NCI-H446 (cell line): ENCODE data around the gene HIRA.
"Not testable (repeated sequence)": the region's sequence is repeated elsewhere in the genome, so short reads cannot be mapped to it uniquely, and the experiment has no call there.

Experiments used
- DNase-seq, 2 experiments: peaks; one replicate each; lab custom pipeline; 2025; lab: John Stamatoyannopoulos, UW

The HIRA gene

DNA sequence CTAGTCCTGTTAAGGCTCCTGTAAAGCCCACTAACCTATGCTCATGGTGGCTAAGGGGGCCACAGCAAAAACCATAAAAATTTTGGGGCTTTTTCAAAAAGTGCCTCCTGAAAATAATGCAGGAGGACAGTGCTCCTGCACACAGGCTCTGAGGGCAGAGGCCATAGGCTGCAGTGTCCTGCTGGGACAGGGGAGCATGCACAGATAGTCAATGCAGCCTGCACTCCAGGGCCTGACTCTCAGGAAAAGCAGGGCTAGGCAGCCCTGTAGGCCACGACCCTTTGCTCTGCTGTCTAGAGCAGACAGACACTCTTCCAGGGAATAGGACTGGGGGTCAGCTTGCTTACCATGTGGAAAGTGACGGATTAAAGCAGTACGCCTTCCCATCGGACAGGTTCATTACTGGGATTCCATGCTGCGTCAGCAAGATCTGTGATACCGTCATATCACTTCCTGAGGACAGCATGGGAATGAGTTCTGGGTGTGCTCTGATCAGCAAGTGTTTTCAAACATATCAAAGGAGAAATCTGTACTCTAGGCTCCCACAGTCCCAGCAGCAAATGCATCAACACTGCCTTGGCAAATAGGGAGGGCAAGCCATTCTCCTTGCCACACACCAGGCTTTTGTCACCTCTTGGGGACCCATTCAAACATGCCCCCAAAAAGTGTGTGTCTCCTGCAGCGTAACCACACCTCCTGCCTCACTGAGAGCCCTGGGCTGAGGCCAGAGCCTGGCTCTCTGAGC, 75.9 kb downstream of the HIRA start:
- DNase-seq = no peak

DNA sequence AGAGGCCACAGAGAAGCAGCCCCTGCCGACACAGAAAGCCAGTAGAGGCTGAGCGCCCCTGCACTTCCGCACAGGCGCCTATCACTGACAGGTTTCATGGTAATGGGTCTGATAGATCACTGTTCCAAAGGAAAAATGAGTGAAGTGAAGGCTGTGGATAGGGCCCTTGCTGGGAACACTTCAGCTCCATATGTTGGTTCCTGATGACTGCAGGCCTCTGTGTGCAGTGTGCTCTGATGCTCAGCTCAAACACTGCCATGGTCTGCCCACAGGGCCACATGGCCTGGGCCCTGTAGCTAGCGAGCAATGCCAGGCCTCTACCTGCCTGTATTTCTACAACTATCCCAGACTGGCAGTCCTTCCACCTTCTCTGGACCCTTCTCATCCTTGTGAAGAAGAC, 77.3 kb downstream of the HIRA start:
- no peak for DNase-seq

DNA sequence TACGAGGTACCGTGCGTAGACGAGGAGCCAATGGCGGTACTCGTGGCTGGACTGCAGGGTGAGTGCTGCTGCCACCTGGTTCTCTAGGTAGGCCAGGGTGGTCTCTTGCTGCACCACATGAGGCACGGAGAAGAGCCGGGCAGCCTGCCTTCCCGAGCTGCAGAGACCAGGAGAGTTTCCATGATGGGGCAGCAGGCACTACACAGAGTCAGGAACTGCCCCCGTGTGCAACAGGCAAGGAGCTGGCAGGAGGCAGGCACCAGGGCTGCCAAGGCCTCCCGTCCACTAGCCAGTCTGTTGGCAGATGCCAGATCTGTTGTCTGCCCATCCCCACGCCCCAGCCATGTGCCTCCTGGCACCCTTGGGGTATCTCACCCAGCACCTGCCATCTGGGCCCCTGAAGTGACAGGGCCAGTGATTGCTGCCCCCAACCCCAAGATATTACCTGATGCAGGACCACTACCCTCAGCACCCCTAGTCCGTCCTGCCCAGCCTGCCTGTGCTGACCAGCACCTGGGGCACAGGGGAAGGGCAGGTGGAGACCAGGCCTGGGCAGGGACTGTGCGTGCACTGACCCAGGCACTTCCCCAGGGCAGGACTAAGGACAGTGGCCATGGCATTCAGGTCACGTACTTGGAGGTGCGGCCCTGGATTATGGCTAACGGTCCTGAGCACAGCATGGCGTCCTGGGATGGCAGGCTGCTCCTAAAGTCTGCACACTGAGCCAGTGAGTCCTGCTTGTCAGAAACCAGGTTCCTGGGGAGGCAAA, 78.0 kb downstream of the HIRA start:
- DNase-seq = no peak

DNA sequence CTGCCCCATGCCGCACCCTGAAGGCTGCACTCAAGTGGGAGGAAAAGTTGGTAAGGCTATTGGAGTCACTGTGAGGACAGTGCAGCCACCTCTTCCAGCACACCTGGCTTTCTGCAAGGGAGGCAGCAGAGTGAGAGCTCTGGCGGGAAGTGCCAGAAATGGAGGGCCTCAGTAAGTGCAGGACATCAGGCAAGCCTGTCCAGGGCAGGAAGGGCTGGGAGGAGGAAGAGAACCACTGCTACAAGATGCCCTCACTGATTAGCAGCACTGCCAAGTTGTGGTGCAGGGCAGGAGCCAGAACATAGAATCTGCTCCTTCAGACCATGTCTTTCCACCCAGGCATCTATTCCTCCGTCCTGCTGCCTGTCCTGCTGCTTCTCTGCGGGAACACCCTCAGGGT, 78.8 kb downstream of the HIRA start:
- DNase-seq = no peak

DNA sequence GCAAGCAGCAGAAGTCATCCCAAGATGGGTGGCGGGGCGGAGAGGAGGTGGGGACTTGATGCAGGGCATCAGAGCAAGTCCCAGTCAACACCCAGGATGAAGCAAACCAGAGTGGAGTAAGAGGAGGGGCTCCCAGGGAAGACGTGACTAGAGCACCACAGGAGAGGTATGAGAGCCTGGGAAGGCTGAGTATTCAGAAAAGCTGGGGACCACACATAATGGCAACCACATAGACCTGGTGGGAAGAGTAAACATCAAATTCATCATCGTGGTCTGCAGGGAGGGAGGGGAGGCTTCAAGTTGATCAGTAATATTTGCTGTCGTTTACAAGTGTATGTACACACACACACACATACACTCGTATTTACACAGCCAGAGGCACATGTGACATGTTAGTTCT, 79.3 kb downstream of the HIRA start:
- DNase-seq = no peak

DNA sequence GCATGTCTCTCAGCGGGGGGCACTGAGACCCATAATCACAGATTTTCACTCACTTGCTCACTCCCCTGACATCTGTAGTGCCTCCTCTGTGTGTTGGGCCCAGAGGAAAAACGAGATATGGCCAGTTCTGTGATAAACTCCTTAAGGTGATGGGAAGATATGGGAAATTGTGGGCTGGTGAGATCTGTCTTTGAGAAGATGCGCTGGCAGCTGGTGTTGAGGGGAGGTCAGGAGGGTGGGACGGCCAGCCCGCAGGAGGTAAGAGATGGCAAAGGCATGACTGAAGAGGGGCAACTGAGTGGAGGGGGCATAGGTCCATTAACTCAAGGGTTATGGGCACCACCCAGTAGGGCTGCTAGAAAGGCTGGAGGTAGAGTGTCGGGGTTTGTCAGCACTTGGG, 79.9 kb downstream of the HIRA start:
- DNase-seq = no peak

DNA sequence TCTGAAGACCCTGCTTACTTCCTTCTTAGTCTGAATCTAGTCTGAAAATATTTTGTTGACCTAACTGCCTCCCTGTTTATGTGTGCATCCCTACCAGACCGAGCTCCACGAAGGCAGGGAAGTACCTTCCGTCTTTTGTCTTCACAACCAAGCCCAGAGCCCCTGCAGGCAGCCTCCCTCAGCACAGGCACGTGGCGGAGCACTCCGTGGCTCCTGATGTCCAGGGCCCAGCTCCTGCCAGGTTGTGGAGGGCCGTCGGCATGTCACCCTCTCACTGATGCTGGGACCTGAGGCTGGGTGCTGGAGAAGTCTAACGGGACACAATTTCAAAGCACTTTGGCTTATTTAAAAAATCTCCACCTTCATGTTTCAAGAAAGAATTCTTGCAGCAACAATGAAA, 80.6 kb downstream of the HIRA start:
- DNase-seq = no peak

DNA sequence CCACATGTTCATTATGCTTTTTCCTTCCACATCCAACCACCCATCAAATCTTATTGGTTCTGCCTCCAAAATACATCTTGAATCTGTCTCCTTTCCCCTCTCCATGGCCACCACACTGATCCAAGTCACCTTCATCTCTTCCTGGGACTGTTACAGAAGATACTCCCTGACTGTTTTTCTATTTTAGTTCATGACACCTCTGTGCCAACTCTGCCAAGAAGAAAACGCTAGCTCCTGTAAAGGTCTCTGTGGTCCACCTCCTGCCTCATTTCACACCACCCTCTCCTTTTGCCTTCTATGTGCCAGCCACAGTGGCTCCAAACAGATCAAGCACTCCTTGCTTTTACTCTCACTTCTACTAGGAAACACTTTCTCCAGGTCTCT, 81.1 kb downstream of the HIRA start:
- no peak for DNase-seq

DNA sequence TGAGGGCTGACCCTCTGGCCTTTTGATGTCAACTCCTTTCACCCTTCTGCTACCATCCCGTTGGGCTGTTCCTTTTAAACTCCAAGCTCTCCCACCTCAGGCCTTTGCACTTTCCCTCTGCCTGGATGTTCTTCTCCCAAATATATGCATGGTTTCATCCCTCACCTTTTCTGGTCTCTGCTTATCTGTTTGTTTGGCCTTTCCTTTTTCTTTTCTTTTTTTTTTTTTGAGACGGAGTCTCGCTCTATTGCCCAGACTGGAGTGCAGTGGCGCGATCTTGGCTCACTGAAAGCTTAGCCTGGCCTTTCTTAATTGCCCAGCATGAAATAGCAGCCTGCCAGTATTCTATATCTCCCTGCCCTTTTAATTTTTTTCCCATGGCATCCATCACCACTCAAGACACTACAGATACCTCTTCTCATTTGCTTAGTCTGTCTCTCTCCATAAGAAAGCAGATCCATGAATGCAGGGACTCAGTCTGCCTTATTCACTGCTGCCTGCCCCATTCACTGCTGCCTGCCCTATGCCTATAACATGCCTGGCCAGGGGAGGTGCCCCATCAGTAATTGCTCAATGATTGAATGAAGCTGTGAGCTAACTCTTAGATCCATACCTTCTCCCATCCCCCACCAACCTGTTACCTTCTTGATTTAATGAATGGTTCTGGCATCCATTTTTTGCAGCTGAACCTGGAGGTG, 81.6 kb downstream of the HIRA start:
- no peak for DNase-seq

DNA sequence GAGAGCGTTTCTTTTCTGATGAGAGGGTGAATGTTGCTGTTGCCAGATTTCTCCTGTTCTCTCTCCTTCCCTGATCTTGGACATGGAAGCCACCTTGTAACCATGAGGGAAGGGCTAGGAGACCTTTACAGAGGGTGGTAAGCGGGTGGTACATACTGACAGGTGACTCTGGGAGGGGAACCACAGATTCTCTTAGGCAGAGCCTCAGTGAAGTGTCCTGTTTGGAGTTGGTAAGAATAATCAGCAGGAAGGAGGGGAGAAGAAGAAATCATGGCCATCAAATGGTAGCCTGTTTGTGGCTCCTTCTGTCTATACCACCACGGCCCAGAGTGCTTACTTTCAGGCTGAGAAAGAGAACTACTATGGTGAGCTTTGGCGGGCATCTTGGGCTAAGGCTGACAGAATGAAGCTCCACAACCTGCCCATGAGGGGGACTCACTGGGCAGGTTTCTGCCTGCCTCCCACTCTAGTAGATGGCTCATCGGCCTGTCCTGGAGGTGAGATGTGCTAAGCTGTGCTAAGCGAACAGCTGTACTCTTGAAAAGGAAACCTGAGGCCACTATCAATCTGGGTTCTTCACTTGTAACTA, 84.8 kb downstream of the HIRA start:
- DNase-seq = no peak

DNA sequence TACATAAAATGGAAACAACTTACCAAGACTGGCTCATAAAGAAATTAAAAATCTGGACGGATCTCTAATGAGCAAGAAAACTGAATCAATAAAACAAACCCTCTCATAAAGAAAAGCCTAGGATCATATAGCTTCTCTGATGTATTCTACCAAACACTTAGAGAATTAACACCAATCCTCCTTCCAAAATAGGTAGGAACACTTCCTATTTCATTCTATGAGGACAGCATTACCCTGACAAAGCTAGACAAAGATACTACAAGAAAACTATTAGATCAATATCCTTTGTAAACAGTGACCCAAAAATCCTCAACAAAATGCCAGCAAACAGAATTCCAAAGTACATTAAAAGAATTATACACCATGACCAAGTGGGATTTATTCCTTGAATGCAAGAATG, 87.1 kb downstream of the HIRA start:
- DNase-seq = no peak

DNA sequence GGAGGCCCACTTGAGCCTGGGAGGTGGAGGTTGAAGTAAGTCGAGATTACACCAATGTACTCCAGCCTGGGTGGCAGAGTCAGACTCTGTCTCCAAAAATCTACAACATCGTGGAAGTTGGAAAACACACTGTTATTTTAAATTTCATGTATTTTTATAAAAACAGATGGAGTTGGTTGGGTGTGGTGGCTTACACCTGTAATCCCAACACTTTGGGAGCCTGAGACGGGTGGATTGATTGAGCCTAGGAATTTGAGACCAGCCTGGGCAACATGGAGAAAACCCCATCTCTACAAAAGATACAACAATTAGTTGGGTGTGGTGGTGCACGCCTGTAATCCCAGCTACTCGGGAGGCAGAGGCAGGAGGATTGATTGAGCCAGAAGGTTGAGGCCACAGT, 88.1 kb downstream of the HIRA start:
- no peak for DNase-seq

DNA sequence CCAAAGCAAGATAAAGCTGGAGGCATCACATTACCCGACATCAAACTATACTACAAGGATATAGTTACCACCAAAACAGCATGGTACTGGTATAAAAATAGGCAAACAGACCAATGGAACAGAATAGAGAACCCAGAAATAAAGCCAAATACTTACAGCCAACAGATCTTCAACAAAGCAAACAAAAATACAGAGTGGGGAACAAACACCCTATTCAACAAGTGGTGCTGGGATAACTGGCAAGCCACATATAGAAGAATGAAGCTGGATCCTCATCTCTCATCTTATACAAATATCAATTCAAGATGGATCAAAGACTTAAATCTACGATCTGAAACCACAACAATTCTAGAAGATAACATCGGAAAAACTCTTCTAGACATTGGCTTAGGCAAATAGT, 90.0 kb downstream of the HIRA start:
- no peak for DNase-seq

DNA sequence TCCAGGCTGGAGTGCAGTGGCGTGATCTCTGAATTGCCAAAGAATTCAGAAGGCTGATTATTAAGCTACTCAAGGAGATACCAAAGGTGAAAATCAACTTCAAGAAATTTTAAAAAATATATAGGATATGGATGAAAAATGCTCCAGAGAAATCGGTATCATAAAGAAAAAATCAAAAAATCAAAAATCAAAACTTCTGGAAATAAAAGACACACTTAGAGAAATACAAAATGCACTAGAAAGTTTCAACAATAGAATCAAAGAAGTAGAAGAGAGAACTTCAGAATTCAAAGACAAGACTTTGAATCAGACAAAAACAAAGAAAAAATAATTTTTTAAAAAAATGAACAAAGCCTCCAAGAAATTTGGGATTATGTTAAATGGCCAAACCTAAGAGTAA, 94.4 kb downstream of the HIRA start:
- no peak for DNase-seq

DNA sequence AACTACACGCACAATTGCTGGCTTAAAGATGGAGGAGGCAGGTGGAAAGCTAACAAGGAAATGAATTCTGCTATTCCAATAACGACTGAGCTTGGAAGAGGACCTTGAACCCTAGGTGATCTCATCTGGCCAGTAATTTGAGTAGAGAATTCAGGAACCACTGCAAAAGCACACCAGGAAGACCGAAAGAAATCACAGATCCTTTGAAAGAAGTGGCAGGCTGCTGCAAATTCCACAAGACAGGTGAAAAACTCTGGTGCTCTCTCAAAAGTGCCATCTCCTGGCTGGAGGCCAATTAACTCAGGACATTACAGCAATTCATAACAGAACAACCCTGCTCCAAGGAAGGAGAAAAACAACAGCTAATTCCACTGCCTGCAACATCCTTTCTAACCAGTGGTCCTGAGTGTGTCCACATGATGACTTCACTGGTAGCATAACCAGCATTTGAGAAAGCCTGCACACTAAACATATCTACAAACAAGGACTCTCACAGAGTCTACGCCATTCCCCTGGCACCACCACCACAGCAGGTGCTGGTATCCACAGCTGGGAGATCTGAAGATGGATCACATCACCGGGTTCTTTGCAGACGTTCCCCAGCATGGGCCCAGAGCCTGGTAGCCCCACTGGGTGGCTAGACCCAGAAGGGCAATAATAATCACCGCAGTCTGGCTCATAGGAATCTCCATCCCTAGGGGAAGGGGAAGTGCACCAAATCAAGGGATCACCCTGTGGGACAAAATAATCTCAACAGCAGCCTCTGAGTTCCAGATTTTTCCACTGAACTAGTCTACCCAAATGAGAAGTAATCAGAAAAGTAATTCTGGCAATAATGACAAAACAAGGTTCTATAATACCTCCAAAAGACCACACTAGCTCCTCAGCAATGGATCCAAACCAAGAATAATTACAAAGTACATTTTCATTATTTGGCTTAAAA, 95.1 kb downstream of the HIRA start:
- no peak for DNase-seq

DNA sequence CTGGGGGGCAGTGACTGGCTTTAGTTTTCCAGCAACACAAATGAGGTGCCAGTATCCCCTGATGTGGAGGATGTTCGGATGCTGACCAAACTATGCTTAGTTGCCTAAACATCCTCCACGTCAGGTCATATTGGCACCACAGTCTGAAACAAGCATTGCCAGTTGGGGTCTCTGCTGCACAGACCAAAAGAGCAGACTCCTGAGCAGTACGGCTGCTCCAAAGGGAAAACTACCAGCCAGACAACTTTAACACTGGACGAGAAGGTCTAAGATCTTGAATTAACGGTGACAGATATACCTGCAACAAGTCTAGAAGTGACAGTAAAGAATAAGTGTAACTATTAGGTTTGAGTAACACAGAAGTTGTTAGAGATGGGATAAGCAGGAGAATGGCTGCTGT, 99.6 kb downstream of the HIRA start:
- DNase-seq = no peak

DNA sequence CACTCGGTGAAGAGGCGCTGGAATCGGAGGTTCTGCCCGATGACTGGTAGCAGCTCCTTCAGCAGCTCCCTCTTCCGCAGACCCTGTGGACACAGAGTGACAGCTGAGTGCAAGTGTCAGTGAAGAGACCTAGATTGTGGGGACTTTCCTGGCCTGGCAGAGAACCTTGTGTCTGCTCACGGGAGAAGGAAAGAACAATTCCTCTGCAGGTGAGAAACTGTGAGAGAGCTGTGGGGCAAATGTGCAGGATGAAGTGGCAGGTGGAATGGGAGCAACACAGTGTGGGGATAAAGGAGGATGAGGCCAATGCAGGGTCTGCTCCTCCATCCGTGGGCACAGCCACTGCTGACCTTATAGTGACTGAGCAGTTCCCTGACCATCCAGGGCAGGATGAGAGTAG, 100.1 kb downstream of the HIRA start:
- no peak for DNase-seq

DNA sequence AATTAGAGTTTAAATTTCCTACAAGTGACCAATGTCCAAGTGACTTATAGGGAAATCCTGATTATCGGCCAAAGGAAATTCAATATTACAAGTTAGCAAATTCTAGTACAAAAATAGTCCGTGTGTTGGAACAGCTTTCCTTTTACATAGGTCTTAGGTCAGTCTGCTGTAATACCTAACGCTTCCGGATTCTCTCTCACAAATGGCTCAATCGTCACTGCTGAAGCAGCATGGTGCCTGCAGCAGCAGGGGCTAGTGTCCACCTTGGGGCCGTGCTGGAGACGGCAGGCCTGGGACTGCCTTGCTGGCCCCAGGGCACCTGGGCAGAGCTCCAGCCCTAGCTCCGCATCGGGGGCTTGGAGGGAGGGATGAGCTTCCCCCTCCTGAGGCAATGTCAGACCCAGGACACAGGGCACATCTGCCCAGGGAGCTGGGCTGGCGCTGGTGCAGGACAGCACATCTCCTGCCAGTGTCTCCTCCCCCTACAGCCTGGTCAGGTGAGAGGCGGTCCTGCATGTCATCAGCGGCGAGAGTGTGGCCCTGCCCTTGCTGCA, 100.6 kb downstream of the HIRA start:
- DNase-seq = no peak

DNA sequence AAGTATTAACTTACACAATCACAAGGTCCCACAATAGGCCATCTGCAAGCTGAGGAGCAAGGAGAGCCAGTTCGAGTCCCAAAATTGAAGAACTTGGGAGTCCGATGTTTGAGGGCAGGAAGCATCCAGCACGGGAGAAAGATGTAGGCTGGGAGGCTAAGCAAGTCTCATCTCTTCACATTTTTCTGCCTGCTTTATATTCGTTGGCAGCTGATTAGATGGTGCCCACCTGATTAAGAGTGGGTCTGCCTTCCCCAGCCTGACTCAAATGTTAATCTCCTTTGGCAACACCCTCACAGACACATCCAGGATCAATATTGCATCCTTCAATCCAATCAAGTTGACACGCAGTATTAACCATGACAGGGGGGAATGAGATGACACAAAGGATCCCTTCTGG, 101.3 kb downstream of the HIRA start:
- DNase-seq = not testable (repeated sequence)

DNA sequence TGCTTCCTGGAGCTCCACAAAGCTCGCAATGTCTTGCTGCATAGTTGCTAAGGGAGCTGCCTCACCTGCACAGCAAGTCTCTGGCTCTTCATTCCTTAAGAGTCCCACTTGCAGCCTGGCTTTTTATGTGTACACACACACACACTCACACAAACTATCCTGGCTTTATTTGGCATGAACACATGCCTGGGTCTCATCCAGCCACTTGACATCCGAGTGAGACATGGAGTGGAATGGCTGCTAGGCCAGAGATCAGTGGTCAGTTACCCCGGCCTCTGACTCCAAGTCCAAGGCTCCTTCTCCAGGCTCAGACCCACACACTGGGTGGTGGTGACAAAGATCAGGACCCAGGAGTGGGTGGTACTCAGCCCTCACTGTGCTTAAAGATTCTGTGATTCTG, 102.1 kb downstream of the HIRA start:
- DNase-seq = no peak

DNA sequence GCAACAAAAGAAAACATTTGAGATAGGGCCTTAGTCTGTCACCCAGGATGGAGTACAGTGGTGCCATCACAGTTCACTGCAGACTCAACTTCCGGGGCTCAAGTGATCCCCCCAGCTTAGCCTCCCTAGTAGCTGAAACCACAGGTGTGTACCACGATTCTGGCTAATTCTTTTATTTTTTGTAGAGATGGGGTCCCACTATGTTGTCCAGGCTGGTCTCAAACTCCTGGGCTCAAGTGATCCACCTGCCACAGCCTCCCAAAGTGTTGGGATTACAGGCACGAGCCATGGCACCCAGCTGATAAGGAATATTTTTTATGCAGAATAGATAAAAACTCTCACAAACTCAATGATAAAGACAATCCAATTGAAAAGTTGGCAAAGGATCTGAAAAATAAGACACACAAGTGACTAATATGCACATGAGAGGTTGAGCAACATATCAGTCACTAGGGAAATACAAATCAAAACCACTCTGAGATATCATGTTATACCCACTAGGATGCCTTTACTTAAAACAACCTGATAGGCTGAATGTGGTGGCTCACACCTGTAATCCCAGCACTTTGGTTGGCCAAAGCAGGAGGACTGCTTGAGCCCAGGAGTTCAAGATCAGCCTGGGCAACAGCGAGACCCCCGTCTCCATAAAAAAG, 106.1 kb downstream of the HIRA start:
- no peak for DNase-seq
